Chondrocyte (in vitro differentiated cells): ENCODE results near the gene DENND6A. TPM values are rescaled to one million over a fixed set of nuclear protein-coding genes. Genes with fewer than 3 reads are reported as not detected.

ENCODE experiments used
- DNase-seq: peaks from one replicate; pipeline ENCODE4 v3.0.0; 2021; ENCODE audit warnings: mixed read lengths, low spot score
- H3K27ac Mint-ChIP-seq: one replicate; pipeline ENCODE4 v1.8.0; 2021; ENCODE audit warnings: mild to moderate bottlenecking, moderate library complexity, mixed read lengths; ENCODE audit not compliant: unreplicated experiment
- H3K27me3 Mint-ChIP-seq: 2 replicates; pipeline ENCODE4 v1.8.0; 2021; ENCODE audit warnings: low read depth, mixed read lengths
- H3K36me3 Mint-ChIP-seq: 2 replicates; pipeline ENCODE4 v1.8.0; 2021; ENCODE audit warnings: low read depth, mixed read lengths
- H3K4me1 Mint-ChIP-seq: 2 replicates; pipeline ENCODE4 v1.8.0; 2021; ENCODE audit warnings: low read depth, mild to moderate bottlenecking, mixed read lengths
- H3K4me3 Mint-ChIP-seq: one replicate; pipeline ENCODE4 v1.8.0; 2021; ENCODE audit warnings: mild to moderate bottlenecking, moderate library complexity, mixed read lengths; ENCODE audit not compliant: unreplicated experiment
- H3K9me3 Mint-ChIP-seq: 2 replicates; pipeline ENCODE4 v1.8.0; 2021; ENCODE audit warnings: low read depth, mixed read lengths
- total RNA-seq: library from RNA; stranded (reverse); gene quantifications from 3 replicates; pipeline ENCODE4 v1.2.1, GENCODE V29; 2021
- TF ChIP-seq, protein P1 (sequence below): fragments of 200-600 bp; sonication (generic); IDR thresholded peaks from 2 replicates; pipeline ENCODE4 v1.5.0; 2021; ENCODE audit warnings: antibody characterized with exemption, mild to moderate bottlenecking, moderate library complexity

DENND6A gene
- total RNA-seq, 1 donor from 2014 or later: 19.8 TPM

DNA sequence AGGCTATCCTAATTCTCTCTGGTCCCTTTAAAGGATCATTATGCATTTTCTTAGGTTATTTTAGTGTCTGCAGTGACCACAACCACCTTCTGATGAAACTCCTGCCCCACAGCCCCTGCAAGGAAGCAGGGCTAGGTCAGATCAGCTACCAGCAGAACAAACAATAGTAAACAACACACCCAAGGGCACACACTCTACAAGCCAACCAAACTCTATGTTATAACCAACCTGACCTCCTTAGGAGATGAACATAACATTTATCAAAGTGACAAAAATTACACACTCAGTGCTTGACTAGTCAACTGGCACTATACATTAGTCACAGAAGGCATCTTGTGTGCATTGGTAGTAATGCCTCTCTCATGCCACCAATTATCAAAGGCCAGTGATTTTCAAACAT lies 17.3 kb downstream of the DENND6A start:
- no peak for DNase-seq
- peaks cover 1% of the 10 kb centered on the region for H3K36me3 Mint-ChIP-seq
- TF ChIP-seq, protein P1, sequence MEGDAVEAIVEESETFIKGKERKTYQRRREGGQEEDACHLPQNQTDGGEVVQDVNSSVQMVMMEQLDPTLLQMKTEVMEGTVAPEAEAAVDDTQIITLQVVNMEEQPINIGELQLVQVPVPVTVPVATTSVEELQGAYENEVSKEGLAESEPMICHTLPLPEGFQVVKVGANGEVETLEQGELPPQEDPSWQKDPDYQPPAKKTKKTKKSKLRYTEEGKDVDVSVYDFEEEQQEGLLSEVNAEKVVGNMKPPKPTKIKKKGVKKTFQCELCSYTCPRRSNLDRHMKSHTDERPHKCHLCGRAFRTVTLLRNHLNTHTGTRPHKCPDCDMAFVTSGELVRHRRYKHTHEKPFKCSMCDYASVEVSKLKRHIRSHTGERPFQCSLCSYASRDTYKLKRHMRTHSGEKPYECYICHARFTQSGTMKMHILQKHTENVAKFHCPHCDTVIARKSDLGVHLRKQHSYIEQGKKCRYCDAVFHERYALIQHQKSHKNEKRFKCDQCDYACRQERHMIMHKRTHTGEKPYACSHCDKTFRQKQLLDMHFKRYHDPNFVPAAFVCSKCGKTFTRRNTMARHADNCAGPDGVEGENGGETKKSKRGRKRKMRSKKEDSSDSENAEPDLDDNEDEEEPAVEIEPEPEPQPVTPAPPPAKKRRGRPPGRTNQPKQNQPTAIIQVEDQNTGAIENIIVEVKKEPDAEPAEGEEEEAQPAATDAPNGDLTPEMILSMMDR: no peak
- H3K9me3 Mint-ChIP-seq: no peaks in the 10 kb centered on the region
- H3K27ac Mint-ChIP-seq: peak overlapping the region; percentile 25
- H3K4me3 Mint-ChIP-seq: no peak overlapping the region
- H3K27me3 Mint-ChIP-seq: no peaks in the 10 kb centered on the region
- peaks cover 7% of the 10 kb centered on the region for H3K4me1 Mint-ChIP-seq

DNA sequence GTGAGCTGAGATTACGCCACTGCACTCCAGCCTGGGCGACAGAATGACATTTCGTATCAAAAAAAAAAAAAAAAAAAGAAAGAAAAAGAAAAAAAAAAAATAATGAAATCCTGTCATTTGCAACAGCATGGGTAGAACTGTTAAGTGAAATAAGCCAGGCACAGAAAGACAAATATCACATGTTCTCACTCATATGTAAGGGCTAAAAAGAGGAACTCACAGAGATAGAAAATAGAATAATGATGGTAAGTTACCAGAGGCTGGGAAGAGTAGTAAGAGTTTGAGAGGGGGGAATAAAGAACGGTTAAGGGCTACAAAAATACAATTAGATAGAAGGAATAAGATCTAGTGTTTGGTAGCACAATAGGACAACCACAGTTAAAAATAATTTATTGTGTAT lies 19.7 kb downstream of the DENND6A start:
- Mint-ChIP-seq H3K27me3 (no peaks in the 10 kb centered on the region), H3K9me3 (no peaks in the 10 kb centered on the region), H3K4me1 (peaks cover 7% of the 10 kb centered on the region), H3K4me3 (no peak overlapping the region), H3K36me3 (peaks cover 5% of the 10 kb centered on the region), H3K27ac (no peak overlapping the region)
- TF ChIP-seq, protein P1: no peak
- DNase-seq: no peak

DNA sequence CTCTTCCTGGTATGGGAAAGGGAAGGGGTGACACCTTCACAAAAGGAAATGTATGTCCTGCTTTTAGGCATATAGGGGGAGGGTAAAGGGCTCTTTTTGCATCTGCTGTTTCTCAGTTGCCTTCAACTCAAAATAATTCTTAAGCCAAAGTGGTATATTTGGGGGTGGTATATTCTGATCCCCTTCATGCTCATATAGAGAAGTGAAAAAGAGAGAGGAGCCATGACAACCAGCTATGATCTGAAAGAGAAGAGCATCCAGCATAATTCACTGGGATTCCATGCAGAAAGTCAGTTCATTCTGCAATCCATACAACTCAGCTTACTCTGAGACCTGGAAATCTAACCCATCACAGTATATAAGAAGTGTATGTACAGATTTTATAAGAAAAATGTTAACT lies 22.3 kb downstream of the DENND6A start:
- Mint-ChIP-seq H3K4me3 (no peak overlapping the region), H3K27ac (no peak overlapping the region), H3K36me3 (peaks cover 5% of the 10 kb centered on the region), H3K4me1 (peaks cover 11% of the 10 kb centered on the region), H3K27me3 (no peaks in the 10 kb centered on the region), H3K9me3 (no peaks in the 10 kb centered on the region)
- DNase-seq: no peak
- TF ChIP-seq, protein P1: no peak

DNA sequence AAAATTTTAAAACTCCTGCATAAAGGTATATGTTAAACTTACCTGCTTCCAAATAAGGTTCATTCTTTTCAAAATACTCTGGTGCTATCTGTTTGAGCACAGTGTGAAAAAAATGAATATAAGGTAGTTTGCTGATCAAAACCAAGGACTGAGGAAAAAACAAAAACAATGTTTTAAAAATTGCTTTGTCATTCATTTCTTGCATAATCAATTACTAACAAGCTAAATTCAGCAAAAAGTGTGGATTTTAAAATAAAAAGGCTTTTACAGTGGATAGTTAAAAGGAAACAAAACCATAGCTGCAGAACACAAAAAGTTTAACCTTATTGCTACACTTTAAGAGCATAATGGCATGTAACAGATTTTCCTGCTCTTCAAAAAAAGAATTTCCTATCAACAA lies 31.5 kb downstream of the DENND6A start:
- Mint-ChIP-seq H3K9me3 (no peaks in the 10 kb centered on the region), H3K36me3 (peaks cover 7% of the 10 kb centered on the region), H3K4me3 (no peak overlapping the region), H3K4me1 (peaks cover 9% of the 10 kb centered on the region), H3K27ac (no peak overlapping the region), H3K27me3 (no peaks in the 10 kb centered on the region)
- no peak for DNase-seq
- TF ChIP-seq, protein P1: no peak

DNA sequence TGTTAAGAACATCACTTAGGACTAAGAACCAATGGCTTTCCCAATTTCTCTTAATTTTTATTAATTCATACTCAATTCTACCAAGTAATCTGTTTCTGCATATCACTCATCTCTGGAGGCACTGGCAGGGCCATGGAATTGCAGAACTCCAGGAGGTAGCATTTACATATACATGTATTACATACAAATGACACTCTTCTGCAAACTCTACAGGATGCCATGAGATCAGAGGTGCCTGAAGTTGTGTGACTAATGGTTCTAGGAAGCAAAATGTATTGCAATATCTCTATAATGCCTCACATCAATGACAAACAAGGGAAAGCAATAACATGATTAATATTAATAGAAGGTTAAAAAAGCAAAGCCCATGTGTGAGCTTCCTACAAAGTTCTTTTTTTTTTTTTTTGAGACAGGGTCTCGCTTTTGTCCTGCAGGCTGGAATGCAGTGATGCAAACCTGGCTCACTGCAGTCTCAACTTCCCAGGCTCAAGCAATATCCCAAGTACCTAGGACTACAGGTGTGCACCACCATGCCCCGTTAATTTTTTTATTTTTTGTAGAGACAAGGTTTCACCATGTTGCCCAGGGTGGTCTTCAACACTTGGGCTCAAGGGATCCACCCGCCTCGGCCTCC lies 33.0 kb downstream of the DENND6A start:
- no peak for DNase-seq
- TF ChIP-seq, protein P1: no peak
- H3K9me3 Mint-ChIP-seq: no peaks in the 10 kb centered on the region
- H3K27me3 Mint-ChIP-seq: no peaks in the 10 kb centered on the region
- H3K36me3 Mint-ChIP-seq: peaks cover 7% of the 10 kb centered on the region
- H3K4me3 Mint-ChIP-seq: no peak overlapping the region
- peaks cover 8% of the 10 kb centered on the region for H3K4me1 Mint-ChIP-seq
- no peak overlapping the region for H3K27ac Mint-ChIP-seq
